HG03064 (cell line): ENCODE data around the gene MCM9.
"Not testable (repeated sequence)": the region's sequence is repeated elsewhere in the genome, so short reads cannot be mapped to it uniquely, and the experiment has no call there.

Experiments used
- ATAC-seq: cut with Tn5 transposase; IDR thresholded peaks from one replicate; pipeline ENCODE4 v1.9.1; 2021; ENCODE audit warnings: low read depth; ENCODE audit not compliant: unreplicated experiment

The MCM9 gene

GRCh38 chr6:118869350-118869749, 65.6 kb downstream of the MCM9 start:
- no peak for ATAC-seq

GRCh38 chr6:118868901-118869300, 66.1 kb downstream of the MCM9 start:
- not testable (repeated sequence) for ATAC-seq

- no peak for ATAC-seq
Measured at GRCh38 chr6:118867181-118867580, 67.8 kb downstream of the MCM9 start.

GRCh38 chr6:118865100-118865391, 69.9 kb downstream of the MCM9 start:
- ATAC-seq: no peak

- ATAC-seq: peak; percentile 68
Measured at GRCh38 chr6:118864341-118865099, 70.4 kb downstream of the MCM9 start.

- ATAC-seq: no peak
Measured at GRCh38 chr6:118862443-118862842, 72.5 kb downstream of the MCM9 start.

GRCh38 chr6:118860880-118861279, 74.1 kb downstream of the MCM9 start:
- no peak for ATAC-seq

- no peak for ATAC-seq
Measured at GRCh38 chr6:118860363-118860762, 74.6 kb downstream of the MCM9 start.

GRCh38 chr6:118859517-118860064, 75.4 kb downstream of the MCM9 start:
- no peak for ATAC-seq

GRCh38 chr6:118856301-118856700, 78.7 kb downstream of the MCM9 start:
- no peak for ATAC-seq

- ATAC-seq: no peak
Measured at GRCh38 chr6:118853408-118853807, 81.6 kb downstream of the MCM9 start.

GRCh38 chr6:118844915-118845314, 90.0 kb downstream of the MCM9 start:
- ATAC-seq: peak; percentile 52

- ATAC-seq: peak; percentile 89
Measured at GRCh38 chr6:118843685-118844390, 91.1 kb downstream of the MCM9 start.

GRCh38 chr6:118830691-118831090, 104.3 kb downstream of the MCM9 start:
- no peak for ATAC-seq

GRCh38 chr6:118829817-118830478, 105.0 kb downstream of the MCM9 start:
- ATAC-seq: no peak

GRCh38 chr6:118826096-118826495, 108.9 kb downstream of the MCM9 start:
- no peak for ATAC-seq

- no peak for ATAC-seq
Measured at GRCh38 chr6:118825661-118826060, 109.3 kb downstream of the MCM9 start.

GRCh38 chr6:118815495-118815894, 119.5 kb downstream of the MCM9 start:
- no peak for ATAC-seq

GRCh38 chr6:118813775-118814174, 121.2 kb downstream of the MCM9 start:
- no peak for ATAC-seq

- ATAC-seq: no peak
Measured at GRCh38 chr6:118812970-118813369, 122.0 kb downstream of the MCM9 start.

GRCh38 chr6:118810420-118811027, 124.4 kb downstream of the MCM9 start:
- peak; percentile 77 for ATAC-seq
